Neural cell (in vitro differentiated cells): ENCODE measurements around the gene DNAJB9.
"Not testable (repeated sequence)": the region's sequence is repeated elsewhere in the genome, so short reads cannot be mapped to it uniquely, and the experiment has no call there.

ENCODE experiments used
- CTCF ChIP-seq: fragments of 450-650 bp; IDR thresholded peaks from 2 replicates; pipeline ENCODE4 v1.5.1; 2014; ENCODE audit warnings: antibody characterized with exemption, mild to moderate bottlenecking, moderate library complexity; ENCODE audit not compliant: poor library complexity, severe bottlenecking
- REST ChIP-seq: IDR thresholded peaks from 2 replicates; pipeline ENCODE4 v1.6.1; 2012; ENCODE audit warnings: borderline replicate concordance
- TAF1 ChIP-seq: IDR thresholded peaks from 2 replicates; pipeline ENCODE4 v1.6.1; 2012; ENCODE audit warnings: low read depth

DNA sequence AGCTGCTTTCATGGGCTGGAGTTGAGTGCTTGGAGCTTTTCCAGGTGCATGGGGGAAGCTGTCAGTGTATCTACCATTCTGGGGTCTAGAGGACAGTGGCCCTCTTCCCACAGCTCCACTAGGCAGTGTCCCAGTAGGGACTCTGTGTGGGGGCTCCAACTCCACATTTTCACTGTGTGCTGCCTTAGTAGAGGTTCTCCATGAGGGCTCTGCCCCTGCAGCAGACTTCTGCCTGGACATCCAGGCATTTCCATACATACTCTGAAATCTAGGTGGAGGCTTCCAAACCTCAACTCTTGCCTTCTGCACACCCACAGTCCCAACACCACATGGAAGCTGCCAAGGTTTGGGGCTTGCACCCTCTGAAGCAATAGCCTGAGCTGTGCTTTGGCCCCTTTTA is 13.0 kb upstream of the DNAJB9 start:
- not testable (repeated sequence) for TF ChIP-seq CTCF, REST, TAF1
